Activated naive CD4-positive, alpha-beta T cell treated with anti-CD3 and anti-CD28 coated beads, Interleukin-2, amount 50 U/mL, for 24 hours (primary cell): ENCODE measurements around the gene PSD.

ENCODE experiments used
- H3K27ac Mint-ChIP-seq: one replicate; pipeline ENCODE4 v1.8.0; 2021; ENCODE audit warnings: mild to moderate bottlenecking, mixed read lengths
- H3K27me3 Mint-ChIP-seq: one replicate; pipeline ENCODE4 v1.8.0; 2021; ENCODE audit warnings: mixed read lengths
- H3K36me3 Mint-ChIP-seq: one replicate; pipeline ENCODE4 v1.8.0; 2021; ENCODE audit warnings: mixed read lengths
- H3K4me1 Mint-ChIP-seq: one replicate; pipeline ENCODE4 v1.8.0; 2021; ENCODE audit warnings: mixed read lengths
- H3K4me3 Mint-ChIP-seq: one replicate; pipeline ENCODE4 v1.8.0; 2021; ENCODE audit warnings: mild to moderate bottlenecking, mixed read lengths
- H3K9me3 Mint-ChIP-seq: one replicate; pipeline ENCODE4 v1.8.0; 2021; ENCODE audit warnings: mixed read lengths

PSD gene

GRCh38 chr10:102368077-102368476, 50.5 kb downstream of the PSD start:
- H3K27me3 Mint-ChIP-seq = no peaks in the 10 kb centered on the region
- peaks cover 21% of the 10 kb centered on the region for H3K36me3 Mint-ChIP-seq
- H3K27ac Mint-ChIP-seq = no peak overlapping the region
- H3K4me1 Mint-ChIP-seq = no peaks in the 10 kb centered on the region
- H3K9me3 Mint-ChIP-seq = no peaks in the 10 kb centered on the region
- H3K4me3 Mint-ChIP-seq = no peak overlapping the region

GRCh38 chr10:102367441-102367840, 51.1 kb downstream of the PSD start:
- Mint-ChIP-seq H3K27ac (no peak overlapping the region), H3K4me3 (no peak overlapping the region), H3K36me3 (peaks cover 25% of the 10 kb centered on the region), H3K9me3 (no peaks in the 10 kb centered on the region), H3K27me3 (no peaks in the 10 kb centered on the region), H3K4me1 (no peaks in the 10 kb centered on the region)

- H3K36me3 Mint-ChIP-seq = peaks cover 29% of the 10 kb centered on the region
- H3K27me3 Mint-ChIP-seq = no peaks in the 10 kb centered on the region
- H3K27ac Mint-ChIP-seq = no peak overlapping the region
- H3K4me1 Mint-ChIP-seq = no peaks in the 10 kb centered on the region
- H3K4me3 Mint-ChIP-seq = no peak overlapping the region
- H3K9me3 Mint-ChIP-seq = no peaks in the 10 kb centered on the region
Observed at GRCh38 chr10:102358712-102359382, 59.7 kb downstream of the PSD start.

- Mint-ChIP-seq H3K4me3 (no peak overlapping the region), H3K27ac (no peak overlapping the region), H3K27me3 (no peaks in the 10 kb centered on the region), H3K4me1 (no peaks in the 10 kb centered on the region), H3K9me3 (no peaks in the 10 kb centered on the region), H3K36me3 (peaks cover 17% of the 10 kb centered on the region)
Observed at GRCh38 chr10:102354451-102354850, 64.1 kb downstream of the PSD start.
